Esophagus muscularis mucosa (tissue), 4 donors: ENCODE data around the gene COX8C.

Experiments
- CTCF ChIP-seq, 3 experiments: fragments of 200-600 bp in 2 of 3; fragments of 450-650 bp in 1 of 3; sonication (generic) in 2 of 3; IDR thresholded peaks; one replicate each; pipeline ENCODE4 v1.5.1; 2017 to 2019; ENCODE audit warnings: antibody characterized with exemption in 3 of 3, mild to moderate bottlenecking in 2 of 3, moderate library complexity in 1 of 3
- EP300 ChIP-seq: sonication (generic); formaldehyde crosslinking; IDR thresholded peaks from one replicate; pipeline ENCODE4 v1.6.1; 2017; ENCODE audit warnings: antibody characterized with exemption
- POLR2A ChIP-seq: fragments of 450-650 bp; IDR thresholded peaks from one replicate; pipeline ENCODE4 v1.6.1; 2017; ENCODE audit warnings: antibody characterized with exemption, moderate library complexity, mild to moderate bottlenecking, low read depth

- TF ChIP-seq EP300 (no peak), CTCF (IDR thresholded peaks at IDR 0.05) (no peak), POLR2A (no peak)
These were observed 27.5 kb upstream of the COX8C start for GRCh38 chr14:93319494-93319893.
